Mesothelial cell of epicardium (in vitro differentiated cells): Measurements from ENCODE around the gene EDEM2. TPM values are rescaled to one million over a fixed set of nuclear protein-coding genes. Genes with fewer than 3 reads are reported as not detected.
"Not testable (repeated sequence)": the region's sequence is repeated elsewhere in the genome, so short reads cannot be mapped to it uniquely, and the experiment has no call there.

ENCODE experiments used
- DNase-seq, 2 experiments: peaks; one replicate each; pipeline ENCODE4 v3.0.0; 2021; ENCODE audit warnings: low spot score in 2 of 2; ENCODE audit not compliant: unreplicated experiment in 2 of 2
- H3K27ac Mint-ChIP-seq: 2 replicates; pipeline ENCODE4 v1.8.0; 2021; ENCODE audit warnings: mixed read lengths
- H3K27me3 Mint-ChIP-seq: 2 replicates; pipeline ENCODE4 v1.8.0; 2021; ENCODE audit warnings: low read depth, mixed read lengths
- H3K36me3 Mint-ChIP-seq: 2 replicates; pipeline ENCODE4 v1.8.0; 2021; ENCODE audit warnings: mixed read lengths
- H3K4me1 Mint-ChIP-seq: 2 replicates; pipeline ENCODE4 v1.8.0; 2021; ENCODE audit warnings: mixed read lengths
- H3K4me3 Mint-ChIP-seq: 2 replicates; pipeline ENCODE4 v1.8.0; 2021; ENCODE audit warnings: mild to moderate bottlenecking, moderate library complexity, mixed read lengths
- H3K9me3 Mint-ChIP-seq: 2 replicates; pipeline ENCODE4 v1.8.0; 2021; ENCODE audit warnings: mixed read lengths
- CTCF ChIP-seq: fragments of 200-600 bp; sonication (generic); IDR thresholded peaks from one replicate; pipeline ENCODE4 v1.5.0; 2021; ENCODE audit warnings: antibody characterized with exemption; ENCODE audit not compliant: unreplicated experiment
- total RNA-seq: library from RNA; stranded (reverse); gene quantifications from 3 replicates; pipeline ENCODE4 v1.2.1, GENCODE V29; 2021

Gene EDEM2
- total RNA-seq: 15.1 to 17.3 TPM (median 16.5 TPM) in 3 replicates

- no peak for TF ChIP-seq CTCF
- Mint-ChIP-seq H3K9me3 (no peaks in the 10 kb centered on the region), H3K36me3 (peaks cover 4% of the 10 kb centered on the region), H3K27ac (peak within 1 kb of the TSS; percentile 97), H3K4me3 (peak within 1 kb of the TSS; percentile 93), H3K4me1 (peaks cover 25% of the 10 kb centered on the region), H3K27me3 (no peaks in the 10 kb centered on the region)
- peak; percentile 95 to 97 for DNase-seq
These were observed at the start of gene EDEM2 for GRCh38 chr20:35146920-35147574. EDEM2 (minus strand) TSS chr20:35147336; CDS start chr20:35147258, 78 bp downstream.

- no peak overlapping the region for H3K4me3 Mint-ChIP-seq
- TF ChIP-seq CTCF: no peak
- H3K36me3 Mint-ChIP-seq: peaks cover 34% of the 10 kb centered on the region
- H3K27me3 Mint-ChIP-seq: no peaks in the 10 kb centered on the region
- H3K4me1 Mint-ChIP-seq: peaks cover 19% of the 10 kb centered on the region
- no peak for DNase-seq
- H3K9me3 Mint-ChIP-seq: peaks cover 47% of the 10 kb centered on the region
- H3K27ac Mint-ChIP-seq: no peak overlapping the region
These were observed 49.2 kb upstream of the EDEM2 start for GRCh38 chr20:35196313-35196712.

- not testable (repeated sequence) for DNase-seq, H3K4me3 Mint-ChIP-seq
- peaks cover 23% of the 10 kb centered on the region for H3K4me1 Mint-ChIP-seq
These were observed 46.1 kb upstream of the EDEM2 start for GRCh38 chr20:35193031-35193791.

GRCh38 chr20:35192118-35192872, 45.2 kb upstream of the EDEM2 start:
- H3K27ac Mint-ChIP-seq: peak overlapping the region; percentile 88
- H3K27me3 Mint-ChIP-seq: no peaks in the 10 kb centered on the region
- no peak for TF ChIP-seq CTCF
- peaks cover 23% of the 10 kb centered on the region for H3K36me3 Mint-ChIP-seq
- no peak overlapping the region for H3K4me3 Mint-ChIP-seq
- DNase-seq: no peak
- H3K9me3 Mint-ChIP-seq: peaks cover 36% of the 10 kb centered on the region
- peaks cover 23% of the 10 kb centered on the region for H3K4me1 Mint-ChIP-seq

More at GRCh38 chr20:35193031-35193791, 46.1 kb upstream of the EDEM2 start:
- not testable (repeated sequence) for H3K27ac Mint-ChIP-seq, H3K27me3 Mint-ChIP-seq
- Mint-ChIP-seq H3K36me3 (peaks cover 25% of the 10 kb centered on the region), H3K9me3 (peaks cover 38% of the 10 kb centered on the region)

GRCh38 chr20:35191419-35192117, 44.4 kb upstream of the EDEM2 start:
- Mint-ChIP-seq H3K9me3 (peaks cover 28% of the 10 kb centered on the region), H3K27ac (peak overlapping the region; percentile 41)
- DNase-seq: no peak

More at GRCh38 chr20:35191419-35192117, 44.4 kb upstream of the EDEM2 start:
- Mint-ChIP-seq H3K27me3 (no peaks in the 10 kb centered on the region), H3K36me3 (peaks cover 16% of the 10 kb centered on the region), H3K4me3 (no peak overlapping the region), H3K4me1 (peaks cover 23% of the 10 kb centered on the region)
- TF ChIP-seq CTCF: no peak
